HL-60 (cell line): Measurements from ENCODE around the gene IQCK.

ENCODE experiments used
- GABPA ChIP-seq: IDR thresholded peaks from 2 replicates; pipeline ENCODE4 v1.6.1; 2012; ENCODE audit warnings: low read depth
- POLR2AphosphoS5 ChIP-seq: IDR thresholded peaks from 2 replicates; pipeline ENCODE4 v1.6.1; 2012; ENCODE audit warnings: low read depth
- REST ChIP-seq: IDR thresholded peaks from 2 replicates; pipeline ENCODE4 v1.6.1; 2012; ENCODE audit warnings: low read depth; ENCODE audit not compliant: insufficient replicate concordance
- SPI1 ChIP-seq: IDR thresholded peaks from 2 replicates; pipeline ENCODE4 v1.6.1; 2012; ENCODE audit warnings: low read depth, mild to moderate bottlenecking, borderline replicate concordance
- TF ChIP-seq, protein P1 (sequence below): IDR thresholded peaks from one replicate; pipeline ENCODE4 v1.5.1; 2011; ENCODE audit warnings: low read length, control low read depth, inconsistent platforms; ENCODE audit not compliant: insufficient read depth

- TF ChIP-seq POLR2AphosphoS5, result no peak
- TF ChIP-seq, protein P1, sequence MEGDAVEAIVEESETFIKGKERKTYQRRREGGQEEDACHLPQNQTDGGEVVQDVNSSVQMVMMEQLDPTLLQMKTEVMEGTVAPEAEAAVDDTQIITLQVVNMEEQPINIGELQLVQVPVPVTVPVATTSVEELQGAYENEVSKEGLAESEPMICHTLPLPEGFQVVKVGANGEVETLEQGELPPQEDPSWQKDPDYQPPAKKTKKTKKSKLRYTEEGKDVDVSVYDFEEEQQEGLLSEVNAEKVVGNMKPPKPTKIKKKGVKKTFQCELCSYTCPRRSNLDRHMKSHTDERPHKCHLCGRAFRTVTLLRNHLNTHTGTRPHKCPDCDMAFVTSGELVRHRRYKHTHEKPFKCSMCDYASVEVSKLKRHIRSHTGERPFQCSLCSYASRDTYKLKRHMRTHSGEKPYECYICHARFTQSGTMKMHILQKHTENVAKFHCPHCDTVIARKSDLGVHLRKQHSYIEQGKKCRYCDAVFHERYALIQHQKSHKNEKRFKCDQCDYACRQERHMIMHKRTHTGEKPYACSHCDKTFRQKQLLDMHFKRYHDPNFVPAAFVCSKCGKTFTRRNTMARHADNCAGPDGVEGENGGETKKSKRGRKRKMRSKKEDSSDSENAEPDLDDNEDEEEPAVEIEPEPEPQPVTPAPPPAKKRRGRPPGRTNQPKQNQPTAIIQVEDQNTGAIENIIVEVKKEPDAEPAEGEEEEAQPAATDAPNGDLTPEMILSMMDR, result no peak
- TF ChIP-seq REST, result no peak
- no peak for TF ChIP-seq GABPA
- no peak for TF ChIP-seq SPI1
Observed at GRCh38 chr16:19853132-19853741, 135.2 kb downstream of the IQCK start.
